GM19025 (cell line): ENCODE results near the gene CDH13.

Experiments used
- ATAC-seq: cut with Tn5 transposase; IDR thresholded peaks from one replicate; pipeline ENCODE4 v1.9.1; 2021; ENCODE audit warnings: mild to moderate bottlenecking, low read depth, moderate library complexity; ENCODE audit not compliant: unreplicated experiment

Gene CDH13

GRCh38 chr16:83433201-83433600, 806.4 kb downstream of the CDH13 start:
- no peak for ATAC-seq

DNA sequence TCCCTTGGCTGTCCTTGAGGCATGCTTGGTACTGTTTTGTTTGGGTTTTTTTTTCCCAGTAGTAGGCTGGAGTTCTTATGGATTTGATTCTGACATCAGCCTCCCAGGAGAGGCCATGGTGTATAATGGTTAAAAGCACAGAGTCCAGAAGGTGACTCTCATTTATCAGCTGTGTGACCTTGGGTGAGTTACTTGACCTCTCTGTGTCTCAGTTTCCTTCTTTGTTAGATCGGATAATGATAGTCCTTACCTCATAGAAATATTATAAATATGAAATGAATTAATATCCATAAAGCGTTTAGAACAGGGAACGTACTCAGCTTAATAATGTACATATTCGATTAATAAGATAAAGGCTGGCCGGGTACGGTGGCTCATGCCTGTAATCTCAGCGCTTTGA, 810.3 kb downstream of the CDH13 start:
- ATAC-seq: no peak

DNA sequence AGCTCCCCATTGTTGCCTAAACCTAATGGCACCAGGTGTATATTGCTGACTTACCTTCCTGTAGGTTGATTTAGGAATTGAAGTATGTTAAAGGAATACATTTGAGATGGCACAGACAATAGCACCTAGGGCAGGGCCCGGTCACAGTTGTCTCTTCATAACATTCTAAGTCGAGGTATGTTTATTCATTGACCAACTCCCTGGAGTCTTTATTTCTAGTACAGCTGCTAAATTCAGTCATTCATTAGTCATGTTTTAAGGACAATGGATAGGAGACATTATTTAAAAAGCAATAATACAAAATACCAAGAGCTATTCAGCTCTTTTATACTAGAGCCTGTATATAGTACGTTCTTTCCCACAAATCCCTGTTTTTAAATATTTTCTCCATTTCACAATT, 811.6 kb downstream of the CDH13 start:
- ATAC-seq: no peak

- no peak for ATAC-seq
Measured at GRCh38 chr16:83439412-83439811, 812.6 kb downstream of the CDH13 start.

DNA sequence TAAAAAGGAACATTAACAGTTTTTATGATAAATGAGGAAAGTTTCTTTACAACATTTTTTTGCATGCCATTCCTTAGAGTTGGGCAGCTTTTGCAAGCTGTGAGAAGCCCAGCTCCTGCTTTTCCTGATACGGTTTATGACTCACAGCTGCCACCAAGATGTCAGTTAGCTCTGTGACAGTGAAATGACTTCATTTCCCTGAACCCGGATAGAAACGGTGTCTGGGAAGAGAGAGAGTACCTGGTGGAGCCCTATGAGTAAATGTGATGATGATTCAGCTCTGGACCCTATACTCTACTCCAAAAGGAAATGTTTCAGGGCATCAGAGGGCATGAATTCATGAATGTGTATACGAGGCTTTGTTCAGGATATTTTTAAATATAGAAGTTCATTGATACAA, 814.7 kb downstream of the CDH13 start:
- ATAC-seq: no peak

GRCh38 chr16:83443972-83444371, 817.2 kb downstream of the CDH13 start:
- ATAC-seq: no peak

GRCh38 chr16:83447560-83447959, 820.8 kb downstream of the CDH13 start:
- ATAC-seq: no peak

DNA sequence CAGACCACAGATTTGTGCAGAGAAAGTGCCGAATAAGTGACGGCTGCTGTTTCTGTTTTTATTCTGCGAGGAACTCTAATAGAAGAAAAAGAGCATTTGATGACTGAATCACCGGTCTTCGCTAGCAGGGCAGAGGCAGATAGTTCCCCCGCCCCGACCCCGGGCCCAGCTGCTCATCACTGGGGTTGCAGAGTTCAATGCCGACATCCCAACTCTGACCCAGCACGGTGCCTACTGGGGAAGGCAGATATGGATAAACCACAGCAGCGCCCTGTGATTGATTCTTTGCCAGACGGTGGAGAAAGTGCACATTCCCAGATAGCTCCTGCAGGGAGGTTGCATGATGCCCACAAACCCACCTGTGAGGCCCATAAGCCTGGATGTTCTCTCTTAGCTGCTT, 823.1 kb downstream of the CDH13 start:
- no peak for ATAC-seq

GRCh38 chr16:83453977-83454376, 827.2 kb downstream of the CDH13 start:
- ATAC-seq: peak; percentile 42

DNA sequence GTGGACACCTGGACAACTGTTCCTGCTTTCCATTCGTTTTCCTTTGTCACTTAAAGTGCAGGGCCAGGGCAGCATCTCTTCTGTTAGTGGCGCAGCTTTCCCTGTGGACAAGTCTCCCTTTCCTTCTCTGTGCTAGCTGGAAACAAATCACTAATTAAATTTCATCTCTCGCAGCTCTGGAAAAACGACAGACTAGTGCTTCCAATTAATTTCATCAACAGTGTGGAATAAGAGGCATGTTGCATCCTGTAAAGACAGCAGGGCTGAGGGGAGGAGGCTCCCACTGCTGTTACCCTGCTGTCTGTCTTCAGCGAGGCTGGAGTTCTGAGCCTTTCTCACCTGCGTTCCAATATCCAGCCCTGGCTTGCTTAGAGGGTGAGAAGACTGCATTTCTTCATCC, 828.9 kb downstream of the CDH13 start:
- no peak for ATAC-seq

- no peak for ATAC-seq
Measured at GRCh38 chr16:83456934-83457333, 830.2 kb downstream of the CDH13 start.

DNA sequence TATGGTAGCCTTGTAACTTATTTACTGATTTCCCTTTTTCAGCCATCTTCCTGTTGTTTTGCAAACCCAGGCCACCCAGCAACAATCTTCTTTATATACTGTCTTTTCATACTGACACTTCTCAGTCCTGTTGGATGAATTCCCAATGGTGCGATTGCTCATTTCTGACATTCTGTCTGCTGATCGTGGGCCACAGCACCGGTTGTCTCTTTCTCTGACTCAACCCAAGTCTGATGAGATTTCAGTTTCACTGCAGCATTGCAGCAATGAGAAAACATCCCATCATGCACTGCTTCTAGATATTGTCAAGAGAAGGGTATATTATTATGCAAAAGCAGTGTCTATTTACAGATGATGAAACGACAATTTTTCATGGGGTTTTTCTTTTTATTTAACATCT, 831.8 kb downstream of the CDH13 start:
- peak; percentile 86 for ATAC-seq

DNA sequence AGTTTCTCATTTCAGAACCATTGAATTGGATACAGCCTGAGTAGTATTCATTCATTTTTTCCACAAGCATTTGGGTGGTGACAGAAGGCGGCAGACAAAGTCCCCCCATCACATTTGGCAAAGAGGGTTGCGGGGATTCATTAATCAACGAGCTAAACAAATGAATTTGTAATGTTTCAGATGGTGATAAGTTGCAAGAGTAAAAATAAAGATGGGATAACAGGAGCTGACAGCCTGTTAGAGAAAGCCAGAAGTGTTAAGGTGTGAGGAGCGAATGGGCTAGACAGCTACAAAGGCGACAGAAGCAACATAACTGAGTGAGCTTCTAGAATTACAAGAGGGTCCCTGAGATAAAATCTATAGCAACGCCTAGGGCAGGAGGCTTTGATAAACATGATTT, 838.2 kb downstream of the CDH13 start:
- no peak for ATAC-seq

DNA sequence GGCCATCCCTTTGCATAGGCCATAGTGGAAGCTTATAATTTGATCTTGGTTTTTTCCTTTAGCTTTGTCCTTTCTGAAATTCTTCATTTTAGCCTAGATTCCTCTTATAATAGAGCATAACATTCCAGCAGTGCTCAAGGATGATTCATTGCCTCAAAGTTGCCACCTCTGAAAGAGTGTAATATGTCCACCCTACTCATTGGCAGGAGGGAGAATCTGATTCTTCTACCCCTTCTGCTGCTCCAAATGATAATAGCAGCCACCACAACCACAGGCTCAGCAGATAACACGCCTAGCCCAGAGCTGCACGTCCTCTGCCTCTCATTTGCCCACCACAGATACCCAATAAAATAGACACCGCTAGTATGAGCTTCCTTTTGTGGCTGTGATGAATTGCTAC, 843.6 kb downstream of the CDH13 start:
- ATAC-seq: no peak

GRCh38 chr16:83472776-83473501, 846.2 kb downstream of the CDH13 start:
- no peak for ATAC-seq

DNA sequence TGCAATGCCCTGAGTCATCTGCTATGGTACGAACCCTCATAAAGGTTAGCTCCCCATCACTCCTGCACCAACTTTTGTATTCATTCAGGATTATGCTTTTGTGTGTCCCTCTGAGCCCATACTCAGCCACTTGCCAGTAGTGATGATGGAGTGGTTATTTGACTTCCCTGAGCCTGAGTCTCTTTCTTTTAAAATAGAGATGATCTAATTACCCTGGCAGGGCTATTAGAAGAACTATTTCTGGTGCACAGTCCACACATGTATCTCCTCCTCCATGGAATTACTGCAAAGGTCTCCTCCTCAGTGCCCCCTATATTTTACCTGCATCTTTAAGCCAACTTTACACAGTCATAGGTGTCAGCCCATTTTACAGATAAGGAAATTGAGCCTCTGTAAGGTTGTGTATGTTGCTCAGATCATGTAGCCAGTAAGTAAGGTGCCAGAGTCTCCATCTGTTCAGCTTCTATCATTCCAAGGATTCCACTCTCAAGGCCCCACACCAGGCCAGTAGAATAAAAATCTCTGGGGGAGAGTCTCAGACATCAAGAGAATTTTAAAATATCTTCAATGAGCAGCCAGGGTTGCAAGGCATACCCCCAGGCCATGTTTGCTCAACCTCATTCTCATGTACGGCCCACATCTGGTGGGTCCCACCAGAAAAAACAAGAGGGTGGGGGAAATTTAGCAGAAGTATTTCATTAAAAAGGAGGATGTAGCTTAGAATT, 847.3 kb downstream of the CDH13 start:
- ATAC-seq: no peak

- no peak for ATAC-seq
Measured at GRCh38 chr16:83475108-83475507, 848.3 kb downstream of the CDH13 start.

DNA sequence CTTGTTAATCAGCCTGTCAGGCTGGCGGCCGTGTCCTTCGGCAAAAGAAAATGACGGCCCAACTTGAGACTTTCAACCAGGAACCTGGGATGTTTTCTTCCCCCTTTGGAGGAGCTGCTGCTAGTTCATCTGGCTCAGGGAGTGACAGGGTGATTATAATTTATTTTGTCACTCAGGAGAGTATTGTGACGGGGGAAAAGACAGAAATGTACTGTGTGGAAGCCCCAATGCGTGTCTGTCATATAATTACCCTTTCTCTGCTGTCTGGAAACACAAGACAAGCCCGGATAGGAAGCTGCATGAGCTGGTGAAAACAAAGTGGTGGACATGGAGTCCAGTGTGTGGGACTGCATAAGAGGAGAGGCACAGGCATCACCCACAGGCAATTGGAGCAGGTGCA, 854.8 kb downstream of the CDH13 start:
- ATAC-seq: no peak

DNA sequence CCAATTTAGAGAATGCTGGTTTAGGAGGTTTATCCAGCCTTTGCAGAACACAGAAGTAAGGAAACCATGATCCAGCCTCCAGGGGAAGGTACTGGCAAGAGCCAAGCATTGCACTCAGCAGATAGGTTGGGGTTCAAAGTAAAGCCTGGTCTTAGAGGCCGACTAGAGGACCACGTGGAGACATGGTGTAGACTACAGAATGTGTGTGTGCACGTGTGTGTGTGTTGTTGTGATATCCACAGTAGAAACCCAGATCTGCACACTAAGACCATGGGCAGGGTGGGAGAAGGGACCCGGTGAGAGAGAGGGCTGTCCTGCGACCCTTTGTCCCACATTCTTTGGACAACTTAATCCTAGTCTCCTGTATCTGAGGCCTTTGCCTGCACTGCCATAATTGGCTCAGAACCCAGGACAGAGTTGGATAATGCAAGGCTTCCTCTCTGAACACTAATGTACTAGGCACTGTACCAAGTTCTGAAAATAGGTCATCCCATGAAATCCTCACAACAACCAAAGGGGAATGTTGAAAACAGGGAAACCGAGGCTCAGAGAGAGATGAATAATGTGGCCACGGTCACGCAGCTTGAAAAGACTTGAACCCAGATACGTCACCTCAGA, 855.9 kb downstream of the CDH13 start:
- no peak for ATAC-seq

DNA sequence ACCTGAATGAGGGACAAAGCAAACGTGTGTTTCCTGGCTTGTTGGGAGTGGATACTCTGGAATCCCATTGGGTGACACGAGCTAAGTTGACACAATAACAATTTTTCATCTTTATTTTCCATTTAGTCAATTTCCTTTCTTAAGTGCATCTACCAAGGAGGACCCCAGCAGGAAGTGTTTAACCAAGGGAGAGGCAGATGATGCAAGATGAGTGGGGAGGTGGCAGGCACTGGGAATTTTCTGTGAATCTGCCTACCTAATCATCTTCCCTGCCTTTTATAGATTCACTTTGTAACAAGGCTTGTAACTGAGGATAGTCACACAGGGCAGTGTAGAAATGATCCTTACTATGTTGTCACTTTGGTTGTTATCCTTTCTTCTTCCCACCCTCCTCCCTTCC, 863.3 kb downstream of the CDH13 start:
- no peak for ATAC-seq

GRCh38 chr16:83494459-83494858, 867.7 kb downstream of the CDH13 start:
- ATAC-seq: no peak

GRCh38 chr16:83501481-83501880, 874.7 kb downstream of the CDH13 start:
- ATAC-seq: no peak
